ENCODE results near the gene PIGN.
"Not testable (repeated sequence)": the region's sequence is repeated elsewhere in the genome, so short reads cannot be mapped to it uniquely, and the experiment has no call there.

The PIGN gene

GRCh38 chr18:62177271-62177670 is 9.6 kb downstream of the PIGN start:
- no peak for DNase-seq

GRCh38 chr18:62175521-62175920 is 11.3 kb downstream of the PIGN start:
- DNase-seq = no peak

- DNase-seq = no peak
Observed at GRCh38 chr18:62172298-62172697, 14.6 kb downstream of the PIGN start.

DNA sequence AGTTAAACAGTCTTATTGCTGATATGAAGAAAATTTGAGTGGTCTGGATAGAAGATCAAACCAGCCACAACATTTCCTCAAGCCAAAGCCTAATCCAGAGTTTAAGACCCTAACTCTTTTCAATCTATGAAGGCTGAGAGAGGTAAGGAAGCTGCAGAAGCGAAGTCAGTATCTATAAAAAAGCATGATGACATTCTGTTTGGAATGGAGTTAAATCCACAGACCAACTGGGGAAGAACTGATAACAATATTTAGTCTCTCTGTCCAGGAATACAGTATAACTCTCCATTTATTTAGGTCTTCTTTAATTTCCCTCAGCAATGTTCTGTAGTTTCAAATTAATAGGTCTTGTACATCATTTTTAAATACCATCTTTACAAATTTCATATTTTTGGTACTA is 16.0 kb downstream of the PIGN start:
- DNase-seq = no peak

DNA sequence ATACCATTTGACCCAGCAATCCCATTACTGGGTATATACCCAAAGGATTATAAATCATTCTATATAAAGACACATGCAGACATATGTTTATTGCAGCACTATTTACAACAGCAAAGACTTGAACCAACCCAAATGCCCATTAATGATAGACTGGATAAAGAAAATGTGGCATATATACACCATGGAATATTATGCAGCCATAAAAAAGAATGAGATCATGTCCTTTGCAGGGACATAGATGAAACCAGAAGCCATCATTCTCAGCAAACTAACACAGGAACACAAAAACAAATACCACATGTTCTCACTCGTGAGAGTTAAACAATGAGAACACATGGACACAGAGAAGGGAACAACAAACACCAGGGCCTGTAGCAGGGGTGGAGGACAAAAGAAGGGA is 20.3 kb downstream of the PIGN start:
- not testable (repeated sequence) for DNase-seq

DNA sequence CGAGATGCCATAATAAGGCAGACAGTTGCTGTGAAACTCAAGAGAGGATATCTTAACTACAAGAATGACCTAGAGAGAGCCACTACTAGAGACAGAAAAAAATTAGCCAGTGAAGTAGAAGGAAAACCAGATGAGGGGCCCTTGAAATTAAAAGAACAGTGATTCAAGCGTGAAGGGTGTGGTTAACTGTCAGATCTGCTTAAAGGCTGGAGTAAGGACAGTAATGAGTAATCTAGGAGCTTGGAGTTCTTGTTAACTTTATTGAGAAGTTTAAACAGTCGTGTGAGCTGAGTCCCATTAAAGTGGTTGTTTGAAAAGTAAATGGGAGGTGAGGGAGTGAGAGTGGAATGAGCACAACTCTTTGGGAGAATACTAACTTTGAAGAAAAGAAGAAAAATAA is 21.3 kb downstream of the PIGN start:
- no peak for DNase-seq

GRCh38 chr18:62164855-62165487 is 21.9 kb downstream of the PIGN start:
- no peak for DNase-seq

DNA sequence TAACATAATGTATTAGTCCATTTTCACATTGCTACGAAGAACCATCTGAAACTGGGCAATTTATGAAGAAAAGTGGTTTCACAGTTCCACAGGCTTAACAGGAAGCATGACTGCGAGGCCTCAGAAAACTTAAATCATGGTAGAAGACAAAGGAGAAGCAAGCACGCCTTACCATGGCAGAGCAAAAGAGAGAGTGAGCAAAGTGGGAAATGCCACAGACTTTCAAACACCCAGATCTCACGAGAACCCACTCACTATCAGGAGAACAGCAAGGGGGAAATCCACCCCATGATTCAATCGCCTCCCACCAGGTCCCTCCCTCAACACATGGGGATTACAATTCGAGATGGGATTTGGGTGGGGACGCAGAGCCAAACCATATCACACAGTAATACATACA is 22.5 kb downstream of the PIGN start:
- DNase-seq = no peak

DNA sequence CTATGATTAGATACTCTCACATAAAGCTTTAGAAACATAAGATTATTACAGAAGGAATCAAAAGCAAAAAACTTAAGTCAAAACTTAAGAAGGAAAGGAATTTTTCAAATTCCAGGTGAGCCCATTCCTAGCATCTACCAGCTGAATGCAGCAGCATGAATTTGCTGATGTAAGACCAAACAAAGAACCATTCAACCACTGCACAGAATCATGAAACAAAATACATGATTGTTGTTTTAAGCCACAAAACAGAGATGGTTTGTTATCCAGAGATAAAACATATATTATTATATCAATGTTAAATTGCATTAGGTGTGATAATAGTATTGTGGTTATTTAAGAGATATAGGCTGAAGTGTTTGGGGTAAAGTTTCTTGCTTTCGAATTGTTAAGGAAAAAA is 29.0 kb downstream of the PIGN start:
- no peak for DNase-seq

- DNase-seq = no peak
Observed at GRCh38 chr18:62152844-62153243, 34.0 kb downstream of the PIGN start.

DNA sequence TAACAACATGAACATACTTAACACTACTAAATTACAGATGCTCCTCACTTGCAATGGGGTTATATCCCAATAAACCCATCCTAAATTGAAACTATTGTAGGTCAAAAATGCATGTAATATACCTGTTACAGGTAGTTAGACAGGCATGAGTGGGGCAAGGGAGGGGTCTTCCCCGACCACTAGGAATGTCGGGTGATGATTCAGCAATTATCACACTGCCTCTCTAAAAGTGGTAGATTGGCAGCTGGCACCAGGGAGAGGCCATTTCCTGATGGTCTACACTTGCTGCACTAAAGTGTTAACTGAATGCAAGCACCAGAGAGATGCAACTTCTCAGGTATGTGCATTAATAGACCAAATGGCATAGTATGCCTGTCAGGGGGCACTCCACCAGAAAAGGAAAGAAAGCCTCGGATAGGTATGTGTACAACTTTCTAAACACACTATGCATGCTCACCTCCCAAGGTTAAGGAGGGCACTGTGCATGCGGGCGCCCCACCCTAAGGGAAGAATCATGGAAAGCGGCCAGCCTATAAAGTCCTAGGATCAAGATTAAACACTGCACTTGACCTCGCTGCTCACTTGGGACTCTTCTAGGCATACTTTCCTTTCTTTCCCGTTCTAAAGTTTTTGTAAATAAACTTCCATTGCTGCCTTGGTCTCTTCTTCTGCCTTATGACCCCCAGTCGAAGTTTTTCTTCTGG is 35.6 kb downstream of the PIGN start:
- no peak for DNase-seq

DNA sequence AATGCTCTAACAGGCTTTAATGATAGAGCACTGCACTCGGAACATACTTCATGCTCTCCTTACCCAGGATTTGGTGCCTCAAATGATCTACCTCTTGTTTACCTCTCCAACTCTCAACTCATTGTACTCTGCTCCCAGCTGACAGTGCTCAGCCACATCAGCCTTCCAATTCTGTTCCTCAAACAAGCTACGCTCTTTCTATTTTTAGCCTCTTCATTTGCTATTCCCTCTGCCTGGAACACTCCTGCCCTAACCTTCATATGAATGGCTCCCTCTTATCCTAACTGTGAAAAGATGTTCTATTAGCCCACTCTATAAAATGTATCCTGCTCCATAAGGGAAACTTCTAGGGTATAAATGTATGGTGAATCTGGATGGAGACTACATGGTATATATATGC is 42.5 kb downstream of the PIGN start:
- no peak for DNase-seq

DNA sequence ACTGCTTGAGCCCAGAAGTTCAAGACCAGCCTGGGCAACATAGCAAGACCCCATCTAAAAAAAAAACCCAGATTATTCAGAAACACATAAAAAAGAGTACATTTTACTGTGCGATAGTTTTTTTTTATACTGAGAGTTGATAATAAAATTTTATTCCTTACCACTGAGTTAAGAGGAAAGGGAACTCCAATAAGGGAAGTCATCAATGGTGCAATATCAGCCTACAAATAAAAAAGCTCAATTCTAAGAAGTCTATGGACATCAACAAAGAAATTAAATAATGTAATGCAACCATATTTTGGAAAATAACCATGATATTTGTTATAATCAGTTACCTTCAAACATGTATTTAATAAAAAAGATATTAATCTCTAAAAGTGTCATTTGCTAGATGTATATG is 46.6 kb downstream of the PIGN start:
- no peak for DNase-seq

- DNase-seq = no peak
Observed at GRCh38 chr18:62138461-62139235, 48.2 kb downstream of the PIGN start.

- DNase-seq = peak; percentile 53
Observed at GRCh38 chr18:62131301-62131909, 55.5 kb downstream of the PIGN start.

DNA sequence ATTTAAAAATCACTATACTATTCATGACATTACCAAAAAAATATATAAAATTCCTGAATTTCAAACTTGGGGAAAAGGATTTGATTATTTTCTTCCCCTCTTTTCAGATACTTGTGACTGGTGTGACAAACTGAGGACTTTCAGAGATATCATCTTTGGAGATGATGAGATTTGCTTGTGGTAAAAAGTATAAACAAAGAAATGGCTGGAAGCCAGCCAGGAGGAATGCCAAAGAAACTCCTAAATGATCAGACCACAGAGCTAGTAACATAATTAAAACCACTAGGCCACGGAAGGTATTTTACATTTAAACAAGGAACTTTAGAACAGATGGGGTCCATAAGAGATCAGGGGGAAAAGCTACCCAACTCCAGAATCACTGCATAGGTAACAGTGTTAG is 58.7 kb downstream of the PIGN start:
- no peak for DNase-seq

GRCh38 chr18:62126737-62127136 is 60.1 kb downstream of the PIGN start:
- no peak for DNase-seq

DNA sequence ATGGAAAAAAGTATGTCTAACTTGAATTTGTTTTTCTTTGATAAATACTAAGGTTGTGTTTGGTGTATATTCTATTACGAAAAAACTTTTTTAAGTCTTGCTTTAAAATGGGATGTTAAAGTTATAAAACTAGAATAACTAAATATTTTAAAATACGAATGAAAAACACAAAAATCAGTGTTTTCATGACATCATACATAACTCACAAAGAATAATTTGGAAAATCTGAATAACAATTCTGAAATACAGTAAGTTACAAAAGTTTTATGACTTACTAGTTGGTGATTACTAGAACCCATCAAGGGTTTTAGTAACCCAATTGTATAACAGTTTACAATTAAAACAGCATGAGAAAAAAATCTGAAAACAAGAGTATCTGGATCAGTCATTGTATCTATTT is 61.2 kb downstream of the PIGN start:
- no peak for DNase-seq

DNA sequence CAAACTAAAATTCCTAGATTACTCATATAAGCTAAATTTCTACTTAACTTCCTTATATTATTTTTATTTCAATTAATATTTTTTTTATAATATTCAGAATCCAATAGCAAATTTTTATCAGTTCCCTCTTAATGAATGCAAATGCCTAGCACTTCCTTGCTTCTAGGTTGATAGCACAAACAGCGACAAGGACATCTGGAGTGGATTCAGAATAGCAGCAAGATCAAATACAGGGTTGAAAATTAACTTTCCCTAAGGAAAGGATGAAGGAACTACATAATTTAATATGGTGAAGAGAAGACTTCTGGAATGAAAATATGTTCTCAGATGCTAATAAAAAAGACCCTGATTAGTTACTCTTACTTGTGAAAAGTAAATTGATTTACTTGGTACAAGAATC is 64.5 kb downstream of the PIGN start:
- no peak for DNase-seq

DNA sequence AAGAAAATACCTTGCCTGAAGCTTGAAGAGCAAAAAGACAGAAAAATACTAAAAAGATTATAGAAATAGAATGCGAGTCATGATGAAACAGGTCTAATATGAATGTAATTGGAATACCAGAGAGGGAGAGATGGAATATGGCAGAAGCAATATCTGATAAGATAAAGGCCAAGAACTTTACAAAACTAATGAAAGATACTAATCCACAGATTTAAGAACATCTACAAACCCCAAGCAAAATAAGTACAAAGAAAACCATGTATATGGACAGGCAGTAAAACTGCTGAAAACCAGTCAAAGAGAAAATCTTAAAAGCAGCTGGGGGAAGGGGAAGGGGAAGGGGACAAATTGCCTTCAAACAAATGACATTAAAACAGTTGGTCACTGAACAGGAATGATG is 67.0 kb downstream of the PIGN start:
- DNase-seq = no peak

DNA sequence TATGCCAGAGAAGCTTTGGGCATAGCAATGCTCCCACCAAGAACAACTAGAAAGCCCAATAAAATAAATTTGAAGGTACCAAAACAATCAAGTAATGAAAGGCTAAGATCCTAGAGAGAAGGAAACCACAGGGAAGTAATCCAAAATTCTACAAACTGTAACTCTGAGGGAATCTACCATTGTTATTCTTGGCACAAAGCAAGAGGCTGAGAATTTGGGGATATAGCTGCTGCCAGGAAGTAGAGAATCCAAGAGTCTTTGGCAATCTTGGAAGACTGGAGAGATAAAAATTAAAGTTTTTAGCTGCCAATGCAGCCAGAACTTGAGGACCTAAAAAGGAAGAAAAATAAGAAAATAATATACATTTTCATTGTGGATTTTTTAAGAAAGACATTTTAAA is 68.5 kb downstream of the PIGN start:
- no peak for DNase-seq

GRCh38 chr18:62109676-62110075 is 77.2 kb downstream of the PIGN start:
- DNase-seq = no peak

DNA sequence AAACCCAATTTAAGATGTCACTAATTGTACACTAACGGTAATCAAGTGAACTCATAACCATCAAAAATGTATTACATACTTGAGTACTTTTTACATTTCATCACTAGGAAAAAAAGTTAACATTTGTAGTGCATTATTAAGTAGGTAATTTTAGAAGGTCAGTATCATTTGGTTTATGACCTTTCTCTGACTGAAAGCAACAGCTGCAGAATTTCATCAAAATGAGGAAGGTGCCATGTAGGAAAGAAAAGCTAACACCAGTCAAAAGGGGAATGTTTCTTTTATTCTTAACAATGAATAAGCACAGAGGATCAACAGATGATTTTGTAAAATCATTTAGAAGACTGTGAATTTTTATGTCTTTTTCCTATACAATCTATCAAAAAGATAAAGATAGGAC is 79.0 kb downstream of the PIGN start:
- DNase-seq = no peak

DNA sequence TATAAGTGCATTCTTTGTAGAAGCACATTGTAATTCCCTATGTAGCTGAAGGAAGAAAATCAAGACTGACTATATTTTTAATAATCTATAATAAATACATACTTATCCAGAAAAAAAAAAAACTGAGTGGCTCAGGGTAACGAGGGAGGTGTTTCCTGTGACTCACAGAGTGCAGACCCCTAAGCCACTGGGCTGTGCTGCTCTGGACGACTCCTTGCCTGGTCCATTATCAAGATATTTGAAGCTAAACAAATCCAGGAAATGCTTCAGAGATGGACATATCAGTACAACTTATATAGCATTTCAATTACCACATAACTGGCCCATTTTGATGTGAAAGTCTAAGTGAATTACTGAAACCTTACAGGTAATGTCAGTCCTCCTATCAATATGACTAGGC is 80.6 kb downstream of the PIGN start:
- DNase-seq = no peak

Data from CD4-positive, alpha-beta T cell treated with Interleukin-4 for 4 hours (primary cell).